Stomach (tissue), 9 donors: ENCODE results near the gene PLOD2. TPM values are rescaled to one million over a fixed set of nuclear protein-coding genes. Genes with fewer than 3 reads are reported as not detected.

ENCODE experiments used
- DNase-seq, 2 donors: peaks; one replicate each; pipeline versions ENCODE4 v3.0.0 to v3.0.0-alpha.2; 2013 to 2019
- H3K27ac ChIP-seq, 5 donors: fragments of 200-600 bp in 4 of 5; sonication (generic) in 4 of 5; one replicate each; pipeline ENCODE4 v1.5.1; 2013 to 2019; ENCODE audit warnings: mild to moderate bottlenecking in 1 of 5, moderate library complexity in 1 of 5
- H3K27me3 ChIP-seq, 3 donors: fragments of 200-600 bp; sonication (generic); one replicate each; pipeline ENCODE4 v1.5.1; 2017 to 2019; ENCODE audit warnings: mixed run types in 1 of 3
- H3K36me3 ChIP-seq, 4 donors: fragments of 200-600 bp; sonication (generic); 1 replicate in 3 of 4; 2 replicates in 1 of 4; pipeline ENCODE4 v1.5.1; 2016 to 2019
- H3K4me1 ChIP-seq, 4 donors: fragments of 200-600 bp; sonication (generic); one replicate each; pipeline ENCODE4 v1.5.1; 2016 to 2019
- H3K4me3 ChIP-seq, 4 donors: fragments of 200-600 bp; sonication (generic) in 3 of 4; one replicate each; pipeline ENCODE4 v1.5.1; 2016 to 2019; ENCODE audit warnings: mild to moderate bottlenecking in 1 of 4
- H3K9me3 ChIP-seq, 4 donors: fragments of 200-600 bp; sonication (generic); one replicate each; pipeline ENCODE4 v1.5.1; 2016 to 2019
- CTCF ChIP-seq, 7 experiments: fragments of 450-650 bp in 4 of 7; fragments of 200-600 bp in 3 of 7; sonication (generic) in 3 of 7; IDR thresholded peaks; one replicate each; pipeline ENCODE4 v1.5.1; 2016 to 2019; ENCODE audit warnings: antibody characterized with exemption in 7 of 7, control low read depth in 2 of 7, mild to moderate bottlenecking in 1 of 7
- EP300 ChIP-seq: sonication (generic); formaldehyde crosslinking; IDR thresholded peaks from one replicate; pipeline ENCODE4 v1.6.1; 2017; ENCODE audit warnings: antibody characterized with exemption
- POLR2A ChIP-seq, 4 donors: fragments of 450-650 bp; IDR thresholded peaks; one replicate each; pipeline ENCODE4 v1.6.1; 2016; ENCODE audit warnings: antibody characterized with exemption in 4 of 4, control low read depth in 2 of 4, mild to moderate bottlenecking in 1 of 4, moderate library complexity in 1 of 4
- POLR2AphosphoS5 ChIP-seq, 3 donors: sonication (generic); formaldehyde crosslinking; IDR thresholded peaks; one replicate each; pipeline ENCODE4 v1.6.1; 2016; ENCODE audit warnings: antibody characterized with exemption in 3 of 3
- WGBS, 5 donors: extraction: QIAGEN DNeasy Blood & Tissue Kit in 3 of 5; methylation state at CpG; one replicate each; pipeline versions ENCODE4 v1.1.5 to v1.1.7; 2013 to 2018; 5-methylcytosine and 5-hydroxymethylcytosine counted together
- intact Hi-C: fragments of 100-400 bp; cut with DNase I; formaldehyde crosslinking; loops from one replicate; pipeline ENCODE4 v1.15.1; 2023; ENCODE audit warnings: low total_unique reads
- polyA plus RNA-seq, 3 donors: library from polyadenylated mRNA; stranded (reverse); fragments of 200-250 nt; gene quantifications; one replicate each; pipeline ENCODE4 v1.2.3, GENCODE V29; 2013
- total RNA-seq, 5 donors: library from RNA; depleted of rRNA; stranded (reverse); fragments of >200 nt; gene quantifications; one replicate each; pipeline versions ENCODE4 v1.1.0 to v1.2.3, GENCODE V29; 2014 to 2016
- donor health status: healthy with polysubstance abuse.
- donor health status: Bipolar disorder and iron deficiency.
- donor health status: healthy.

Gene PLOD2
- total and polyA plus RNA-seq, 8 donors: 18.1 to 99.5 (median 43.0) TPM

DNA sequence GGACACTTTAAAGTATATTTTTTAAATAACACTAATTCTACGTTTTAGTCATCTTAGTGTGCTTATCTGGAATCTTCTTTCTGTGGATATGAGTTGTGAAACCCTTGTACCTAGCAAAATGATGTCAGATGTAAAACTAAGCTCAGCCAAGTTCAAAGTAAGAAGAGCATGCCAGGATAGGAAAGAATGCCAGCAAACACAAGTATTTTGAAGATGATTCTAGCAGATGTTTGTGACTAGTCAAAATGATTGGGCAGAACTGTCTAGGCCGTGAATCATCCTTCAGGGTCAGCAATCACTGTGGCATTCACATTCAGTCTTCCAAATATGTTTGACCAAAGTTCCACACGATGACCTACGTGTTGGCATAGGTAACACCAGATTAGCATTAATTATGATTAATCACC lies 5.4 kb upstream of the PLOD2 start:
- TF ChIP-seq EP300 (no peak), POLR2AphosphoS5 (IDR thresholded peaks at IDR 0.05) (peak in 1 of 3 donors; percentile 3)
- intact Hi-C loops: no loop called here
- H3K9me3 ChIP-seq: no peaks in the 10 kb centered on the region
- H3K27me3 ChIP-seq: peaks cover 0 to 2% (median 0%) of the 10 kb centered on the region in 3 donors
- H3K4me1 ChIP-seq: peaks cover 15 to 50% (median 27%) of the 10 kb centered on the region in 4 donors
- peak in 1 of 2 donors; percentile 38 for DNase-seq
- no peaks in the 10 kb centered on the region for H3K36me3 ChIP-seq
- peak overlapping the region in 4 of 5 donors; percentile 9 to 48 (median 25) for H3K27ac ChIP-seq
- 36 to 50% (median 39%) methylated on average over 4 of the region's 4 CpGs for WGBS, 5 donors
- no peak overlapping the region for H3K4me3 ChIP-seq

DNA sequence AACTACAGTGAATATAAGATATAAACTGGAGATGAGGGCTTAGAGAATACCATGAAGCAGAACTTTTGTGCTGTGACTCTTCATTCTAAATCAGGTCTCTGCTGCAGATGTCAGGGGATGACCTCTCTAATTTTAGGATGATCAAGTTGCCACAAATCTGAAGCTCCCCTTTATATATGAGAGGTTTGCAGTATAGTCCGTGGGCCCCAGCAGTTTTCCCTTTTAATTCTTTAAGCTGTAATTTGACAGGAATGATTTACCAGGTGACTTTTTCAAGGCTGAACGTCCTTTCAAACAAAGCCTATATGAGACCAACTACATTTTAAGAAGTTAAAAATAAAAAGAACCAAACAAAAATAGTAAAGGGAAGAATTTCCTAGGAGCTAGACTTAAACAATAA lies 4.9 kb upstream of the PLOD2 start:
- Histone ChIP-seq H3K27ac (peak overlapping the region in 3 of 5 donors; percentile 7 to 30 (median 9)), H3K4me3 (no peak overlapping the region), H3K27me3 (peaks cover 0 to 7% (median 3%) of the 10 kb centered on the region in 3 donors), H3K9me3 (no peaks in the 10 kb centered on the region), H3K4me1 (peaks cover 15 to 50% (median 27%) of the 10 kb centered on the region in 4 donors), H3K36me3 (no peaks in the 10 kb centered on the region)
- 66 to 80% (median 71%) methylated on average over 2 of the region's 2 CpGs for WGBS, 5 donors
- intact Hi-C loops: no loop called here
- no peak for DNase-seq
- TF ChIP-seq POLR2AphosphoS5 (IDR thresholded peaks at IDR 0.05) (no peak), CTCF (IDR thresholded peaks at IDR 0.05) (no peak), EP300 (no peak), POLR2A (IDR thresholded peaks at IDR 0.05) (no peak)

- peaks cover 0 to 13% (median 9%) of the 10 kb centered on the region in 3 donors for H3K27me3 ChIP-seq
- no peaks in the 10 kb centered on the region for H3K36me3 ChIP-seq
- whole genome bisulfite sequencing, 5 donors: 72 to 79% (median 76%) methylated on average over 7 of the region's 7 CpGs
- H3K9me3 ChIP-seq: no peaks in the 10 kb centered on the region
- intact Hi-C loops: no loop called here
- H3K27ac ChIP-seq: peak overlapping the region in 3 of 5 donors; percentile 4 to 30 (median 9)
- peaks cover 15 to 50% (median 27%) of the 10 kb centered on the region in 4 donors for H3K4me1 ChIP-seq
- H3K4me3 ChIP-seq: no peak overlapping the region
- no peak for TF ChIP-seq EP300
- no peak for TF ChIP-seq POLR2AphosphoS5 (IDR thresholded peaks at IDR 0.05)
- no peak for TF ChIP-seq CTCF (IDR thresholded peaks at IDR 0.05)
- no peak for TF ChIP-seq POLR2A (IDR thresholded peaks at IDR 0.05)
- DNase-seq: no peak
These were observed 4.2 kb upstream of the PLOD2 start for GRCh38 chr3:146164971-146165769.

DNA sequence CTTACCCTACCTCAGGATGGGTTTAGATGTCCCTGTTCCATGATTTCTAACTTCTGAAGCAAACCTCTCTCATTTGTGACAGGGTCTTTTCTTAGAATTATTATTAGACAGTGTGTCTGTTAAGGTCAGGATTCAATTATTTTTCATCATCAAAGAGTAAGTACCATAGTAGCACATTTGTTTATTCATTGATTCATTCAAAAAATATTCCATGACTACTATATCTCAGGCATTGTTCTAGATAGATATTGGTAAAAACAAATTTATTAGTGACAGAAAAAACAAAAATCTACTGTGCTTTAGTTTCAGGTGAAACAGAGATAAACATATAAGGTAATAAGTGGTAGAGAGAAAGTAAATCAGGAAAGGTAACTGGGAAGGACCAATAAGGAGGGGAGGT lies 3.5 kb upstream of the PLOD2 start:
- TF ChIP-seq EP300 (no peak), POLR2A (IDR thresholded peaks at IDR 0.05) (no peak), POLR2AphosphoS5 (IDR thresholded peaks at IDR 0.05) (no peak), CTCF (IDR thresholded peaks at IDR 0.05) (no peak)
- H3K27me3 ChIP-seq: peaks cover 0 to 13% (median 9%) of the 10 kb centered on the region in 3 donors
- H3K27ac ChIP-seq: peak overlapping the region in 1 of 5 donors; percentile 4
- no peaks in the 10 kb centered on the region for H3K9me3 ChIP-seq
- peaks cover 15 to 53% (median 28%) of the 10 kb centered on the region in 4 donors for H3K4me1 ChIP-seq
- DNase-seq: no peak
- H3K36me3 ChIP-seq: no peaks in the 10 kb centered on the region
- intact Hi-C loops: no loop called here
- no peak overlapping the region for H3K4me3 ChIP-seq

- H3K4me3 ChIP-seq: no peak overlapping the region
- peak overlapping the region in 1 of 5 donors; percentile 93 for H3K27ac ChIP-seq
- H3K9me3 ChIP-seq: no peaks in the 10 kb centered on the region
- DNase-seq: no peak
- peaks cover 0 to 13% (median 9%) of the 10 kb centered on the region in 3 donors for H3K27me3 ChIP-seq
- TF ChIP-seq CTCF (IDR thresholded peaks at IDR 0.05) (no peak), POLR2A (IDR thresholded peaks at IDR 0.05) (no peak), POLR2AphosphoS5 (IDR thresholded peaks at IDR 0.05) (no peak), EP300 (no peak)
- peaks cover 15 to 57% (median 30%) of the 10 kb centered on the region in 4 donors for H3K4me1 ChIP-seq
- no peaks in the 10 kb centered on the region for H3K36me3 ChIP-seq
- intact Hi-C loops: no loop called here
These were observed 3.1 kb upstream of the PLOD2 start for GRCh38 chr3:146164071-146164470.
